HEK293 (cell line): ENCODE results near the gene AURKB.

Source experiments
- BCL11A ChIP-seq: fragments of 450-650 bp; formaldehyde crosslinking; IDR thresholded peaks from 2 replicates; pipeline ENCODE4 v1.5.1; 2016; ENCODE audit warnings: low read depth, missing biosample characterization, missing genetic modification characterization
- GLI4 ChIP-seq: fragments of 450-650 bp; formaldehyde crosslinking; IDR thresholded peaks from 2 replicates; pipeline ENCODE4 v1.5.1; 2016; ENCODE audit warnings: missing biosample characterization, missing genetic modification characterization
- GLIS1 ChIP-seq: fragments of 450-650 bp; formaldehyde crosslinking; IDR thresholded peaks from 2 replicates; pipeline ENCODE4 v1.5.1; 2016; ENCODE audit warnings: missing biosample characterization, missing genetic modification characterization
- INSM2 ChIP-seq: fragments of 450-650 bp; formaldehyde crosslinking; IDR thresholded peaks from 2 replicates; pipeline ENCODE4 v1.5.1; 2016; ENCODE audit warnings: missing biosample characterization, missing genetic modification characterization
- KLF16 ChIP-seq: fragments of 450-650 bp; formaldehyde crosslinking; IDR thresholded peaks from 2 replicates; pipeline ENCODE4 v1.5.1; 2017; ENCODE audit warnings: missing biosample characterization, missing genetic modification characterization
- MZF1 ChIP-seq: fragments of 450-650 bp; formaldehyde crosslinking; IDR thresholded peaks from 2 replicates; pipeline ENCODE4 v1.5.1; 2017; ENCODE audit warnings: missing biosample characterization, missing genetic modification characterization, borderline replicate concordance
- PRDM2 ChIP-seq: fragments of 450-650 bp; formaldehyde crosslinking; IDR thresholded peaks from 2 replicates; pipeline ENCODE4 v1.5.1; 2016; ENCODE audit warnings: missing biosample characterization, missing genetic modification characterization, borderline replicate concordance
- REST ChIP-seq: fragments of 450-650 bp; formaldehyde crosslinking; IDR thresholded peaks from 2 replicates; pipeline ENCODE4 v1.5.1; 2016; ENCODE audit warnings: missing biosample characterization, missing genetic modification characterization
- SP2 ChIP-seq: fragments of 450-650 bp; formaldehyde crosslinking; IDR thresholded peaks from 2 replicates; pipeline ENCODE4 v1.5.1; 2016; ENCODE audit warnings: missing biosample characterization, missing genetic modification characterization
- ZEB2 ChIP-seq: fragments of 450-650 bp; formaldehyde crosslinking; IDR thresholded peaks from 2 replicates; pipeline ENCODE4 v1.5.1; 2016; ENCODE audit warnings: missing biosample characterization, missing genetic modification characterization
- ZNF169 ChIP-seq: fragments of 450-650 bp; formaldehyde crosslinking; IDR thresholded peaks from 2 replicates; pipeline ENCODE4 v1.5.1; 2016; ENCODE audit warnings: missing biosample characterization, missing genetic modification characterization
- ZNF174 ChIP-seq: fragments of 450-650 bp; formaldehyde crosslinking; IDR thresholded peaks from 2 replicates; pipeline ENCODE4 v1.5.0; 2017; ENCODE audit warnings: missing biosample characterization, mild to moderate bottlenecking, missing genetic modification characterization
- ZNF18 ChIP-seq: fragments of 450-650 bp; formaldehyde crosslinking; IDR thresholded peaks from 2 replicates; pipeline ENCODE4 v1.5.1; 2016; ENCODE audit warnings: missing biosample characterization, missing genetic modification characterization
- ZNF239 ChIP-seq: fragments of 450-650 bp; formaldehyde crosslinking; IDR thresholded peaks from 2 replicates; pipeline ENCODE4 v1.5.1; 2016; ENCODE audit warnings: missing biosample characterization, missing genetic modification characterization
- ZNF24 ChIP-seq: fragments of 450-650 bp; formaldehyde crosslinking; IDR thresholded peaks from 2 replicates; pipeline ENCODE4 v1.5.1; 2016; ENCODE audit warnings: missing biosample characterization, missing genetic modification characterization
- ZNF362 ChIP-seq: fragments of 450-650 bp; formaldehyde crosslinking; IDR thresholded peaks from 2 replicates; pipeline ENCODE4 v1.5.1; 2016; ENCODE audit warnings: missing biosample characterization, missing genetic modification characterization
- ZNF394 ChIP-seq: fragments of 450-650 bp; formaldehyde crosslinking; IDR thresholded peaks from 2 replicates; pipeline ENCODE4 v1.5.1; 2016; ENCODE audit warnings: missing biosample characterization, missing genetic modification characterization, mild to moderate bottlenecking, moderate library complexity, borderline replicate concordance
- ZNF510 ChIP-seq: fragments of 450-650 bp; formaldehyde crosslinking; IDR thresholded peaks from 2 replicates; pipeline ENCODE4 v1.5.1; 2018; ENCODE audit warnings: mild to moderate bottlenecking, missing genetic modification characterization, missing biosample characterization; ENCODE audit not compliant: insufficient replicate concordance
- ZNF513 ChIP-seq: fragments of 450-650 bp; IDR thresholded peaks from 2 replicates; pipeline ENCODE4 v1.5.1; 2018; ENCODE audit warnings: missing biosample characterization, missing genetic modification characterization
- ZNF580 ChIP-seq: fragments of 450-650 bp; formaldehyde crosslinking; IDR thresholded peaks from 2 replicates; pipeline ENCODE4 v1.5.1; 2016; ENCODE audit warnings: missing biosample characterization, missing genetic modification characterization
- ZNF76 ChIP-seq: fragments of 450-650 bp; formaldehyde crosslinking; IDR thresholded peaks from 2 replicates; pipeline ENCODE4; 2016; ENCODE audit warnings: low read depth, missing biosample characterization, missing genetic modification characterization, borderline replicate concordance
- ZNF843 ChIP-seq: fragments of 450-650 bp; formaldehyde crosslinking; IDR thresholded peaks from 2 replicates; pipeline ENCODE4 v1.5.1; 2016; ENCODE audit warnings: missing biosample characterization, missing genetic modification characterization

Gene AURKB

GRCh38 chr17:8209907-8210760 is at the start of gene AURKB (continued):
- TF ChIP-seq ZNF362 (tag by site-specific recombination), result no peak
- TF ChIP-seq KLF16, result peak; percentile 92
- no peak for TF ChIP-seq MZF1 (tag by site-specific recombination)
- TF ChIP-seq ZNF169 (tag by site-specific recombination), result no peak
- peak; percentile 65 for TF ChIP-seq GLIS1 (tag by site-specific recombination)
- peak; percentile 70; the same call in 1 of the 2 replicates for TF ChIP-seq ZNF580 (tag by site-specific recombination)
- peak; percentile 81 for TF ChIP-seq SP2
- TF ChIP-seq ZNF513, result no peak
- peak; percentile 87 for TF ChIP-seq GLI4 (tag by site-specific recombination)
- TF ChIP-seq INSM2, result no peak
- TF ChIP-seq REST (tag by site-specific recombination), result peak; percentile 64; the same call in 1 of the 2 replicates
- TF ChIP-seq PRDM2 (tag by site-specific recombination), result no peak
- TF ChIP-seq ZNF510 (tag by site-specific recombination), result no peak
- TF ChIP-seq ZNF239 (tag by site-specific recombination), result no peak
- 0 out of 2 replicates have a peak, but pooled peaks have one; percentile 53 for TF ChIP-seq ZNF18 (tag by site-specific recombination)
- TF ChIP-seq ZEB2 (tag by site-specific recombination), result peak; percentile 78; the same call in 1 of the 2 replicates
- TF ChIP-seq ZNF394, result peak; percentile 89; the same call in 1 of the 2 replicates
- TF ChIP-seq ZNF76 (tag by site-specific recombination), result no peak
- 0 out of 2 replicates have a peak, but pooled peaks have one; percentile 36 for TF ChIP-seq BCL11A (tag by site-specific recombination)
- TF ChIP-seq ZNF843, result peak; percentile 67
- TF ChIP-seq ZNF24, result peak; percentile 78
- TF ChIP-seq ZNF174 (tag by site-specific recombination), result no peak
